Measurements from ENCODE around the gene CCDC91. TPM values are rescaled to one million over a fixed set of nuclear protein-coding genes. Genes with fewer than 3 reads are reported as not detected.

Gene CCDC91
- total RNA-seq, 1 donor from 2014 or later = 30.2 TPM

- H3K4me3 ChIP-seq = no peak overlapping the region
- H3K4me1 ChIP-seq = no peaks in the 10 kb centered on the region
- ATAC-seq (no peak), DNase-seq (no peak)
- H3K27me3 ChIP-seq (ENCODE audit: low read depth) = no peaks in the 10 kb centered on the region
- no peak overlapping the region for H3K27ac ChIP-seq
- no peaks in the 10 kb centered on the region for H3K36me3 ChIP-seq
- intact Hi-C loops (cut with DNase I) = no loop called here
- TF ChIP-seq CTCF (IDR thresholded peaks at IDR 0.05) = no peak
- no peaks in the 10 kb centered on the region for H3K9me3 ChIP-seq
These were observed 199.9 kb downstream of the CCDC91 start for GRCh38 chr12:28390206-28390605.

GRCh38 chr12:28390761-28391385 is 200.6 kb downstream of the CCDC91 start:
- no peak for TF ChIP-seq CTCF (IDR thresholded peaks at IDR 0.05)
- H3K27ac ChIP-seq = no peak overlapping the region
- H3K9me3 ChIP-seq = no peaks in the 10 kb centered on the region
- no peaks in the 10 kb centered on the region for H3K36me3 ChIP-seq
- intact Hi-C loops (cut with DNase I) = no loop called here
- no peak for ATAC-seq
- H3K27me3 ChIP-seq (ENCODE audit: low read depth) = no peaks in the 10 kb centered on the region
- H3K4me1 ChIP-seq = no peaks in the 10 kb centered on the region
- no peak for DNase-seq
- no peak overlapping the region for H3K4me3 ChIP-seq

GRCh38 chr12:28409892-28410291 is 219.6 kb downstream of the CCDC91 start:
- H3K36me3 ChIP-seq = no peaks in the 10 kb centered on the region
- H3K4me3 ChIP-seq = no peak overlapping the region
- no peaks in the 10 kb centered on the region for H3K27me3 ChIP-seq (ENCODE audit: low read depth)
- no peak for DNase-seq
- no peaks in the 10 kb centered on the region for H3K9me3 ChIP-seq
- H3K4me1 ChIP-seq = no peaks in the 10 kb centered on the region
- ATAC-seq = no peak
- no peak overlapping the region for H3K27ac ChIP-seq
- TF ChIP-seq CTCF (IDR thresholded peaks at IDR 0.05) = no peak
- intact Hi-C loops (cut with DNase I) = no loop called here

- H3K4me1 ChIP-seq = no peaks in the 10 kb centered on the region
- no peak overlapping the region for H3K27ac ChIP-seq
- DNase-seq = no peak
- no peak overlapping the region for H3K4me3 ChIP-seq
- intact Hi-C loops (cut with DNase I) = no loop called here
- no peak for TF ChIP-seq CTCF (IDR thresholded peaks at IDR 0.05)
- H3K27me3 ChIP-seq (ENCODE audit: low read depth) = no peaks in the 10 kb centered on the region
- no peaks in the 10 kb centered on the region for H3K9me3 ChIP-seq
- no peaks in the 10 kb centered on the region for H3K36me3 ChIP-seq
- no peak for ATAC-seq
These were observed 223.3 kb downstream of the CCDC91 start for GRCh38 chr12:28413460-28414109.

GRCh38 chr12:28415755-28416154 is 225.5 kb downstream of the CCDC91 start:
- DNase-seq (no peak), ATAC-seq (no peak)
- Histone ChIP-seq H3K36me3 (no peaks in the 10 kb centered on the region), H3K27me3 (ENCODE audit: low read depth) (no peaks in the 10 kb centered on the region), H3K27ac (no peak overlapping the region), H3K4me3 (no peak overlapping the region), H3K9me3 (no peaks in the 10 kb centered on the region), H3K4me1 (no peaks in the 10 kb centered on the region)
- intact Hi-C loops (cut with DNase I) = no loop called here
- TF ChIP-seq CTCF (IDR thresholded peaks at IDR 0.05) = no peak
